HepG2 (cell line): ENCODE data around the gene L3MBTL4. TPM values are rescaled to one million over a fixed set of nuclear protein-coding genes. Genes with fewer than 3 reads are reported as not detected.

ENCODE experiments used
- GABPB1 ChIP-seq: IDR thresholded peaks from 2 replicates; pipeline ENCODE4 v1.6.1; 2016; ENCODE audit warnings: mild to moderate bottlenecking, missing genetic modification reagents, moderate library complexity, missing compliant biosample characterization
- NCOR1 ChIP-seq: fragments of 200-600 bp; sonication (generic); IDR thresholded peaks from 2 replicates; pipeline ENCODE4 v1.7.0; 2017; ENCODE audit warnings: antibody characterized with exemption, low read length, borderline replicate concordance
- XRCC5 ChIP-seq: fragments of 200-400 bp; formaldehyde crosslinking; optimal IDR thresholded peaks from 2 replicates; pipeline ENCODE3; 2017; ENCODE audit warnings: mild to moderate bottlenecking, low read length
- ZBTB40 ChIP-seq, 2 experiments: fragments of 450-650 bp in 1 of 2; sonication (generic) in 1 of 2; formaldehyde crosslinking in 1 of 2; IDR thresholded peaks; 2 replicates each; pipeline versions ENCODE4 v1.6.1 to v1.8.0; 2016 to 2022; ENCODE audit warnings: antibody characterized with exemption in 1 of 2, mild to moderate bottlenecking in 1 of 2, missing genetic modification reagents in 1 of 2
- ZBTB42 ChIP-seq: sonication (generic); formaldehyde crosslinking; IDR thresholded peaks from 2 replicates; pipeline ENCODE4 v1.5.0; 2020; ENCODE audit warnings: mild to moderate bottlenecking, missing genetic modification reagents
- ZBTB49 ChIP-seq: sonication (generic); formaldehyde crosslinking; IDR thresholded peaks from 2 replicates; pipeline ENCODE4 v1.4.0; 2020; ENCODE audit warnings: missing genetic modification reagents, borderline replicate concordance
- ZGPAT ChIP-seq: IDR thresholded peaks from 2 replicates; pipeline ENCODE4 v1.6.1; 2016; ENCODE audit warnings: mild to moderate bottlenecking
- ZNF331 ChIP-seq: sonication (generic); formaldehyde crosslinking; IDR thresholded peaks from 2 replicates; pipeline ENCODE4 v1.4.0; 2020; ENCODE audit warnings: missing genetic modification reagents
- ZNF609 ChIP-seq: sonication (generic); formaldehyde crosslinking; IDR thresholded peaks from 2 replicates; pipeline ENCODE4 v1.4.0; 2020; ENCODE audit warnings: mild to moderate bottlenecking, missing genetic modification reagents, borderline replicate concordance
- ZNF777 ChIP-seq: sonication (generic); formaldehyde crosslinking; IDR thresholded peaks from 2 replicates; pipeline ENCODE4 v1.4.0; 2020; ENCODE audit warnings: missing genetic modification reagents
- ZSCAN22 ChIP-seq: sonication (generic); formaldehyde crosslinking; IDR thresholded peaks from 2 replicates; pipeline ENCODE4 v1.4.0; 2020; ENCODE audit warnings: mild to moderate bottlenecking, missing genetic modification reagents
- polyA plus RNA-seq, 8 experiments: library from polyadenylated mRNA; depleted of rRNA in 3 of 8; stranded (reverse) in 7 of 8; unstranded in 1 of 8; fragments of >200 nt; fragmentation: Illumina TruSeq in 4 of 8; extraction: Trizol in 4 of 8; gene quantifications; 2 replicates each; pipeline versions ENCODE4 v1.2.1 to v1.2.3, GENCODE V29; 2011 to 2016; ENCODE audit warnings: low read depth in 4 of 8, missing spikeins in 1 of 8, mixed read lengths in 1 of 8; ENCODE audit not compliant: insufficient read depth in 1 of 8
- total RNA-seq, 5 experiments: library from RNA; depleted of rRNA; stranded (reverse); fragments of >200 nt; fragmentation: Illumina TruSeq; extraction: Trizol; gene quantifications; 2 replicates each; pipeline ENCODE4 v1.2.3, GENCODE V29; 2016; ENCODE audit warnings: low read depth in 1 of 5

Gene L3MBTL4
- total and polyA plus RNA-seq, 2 of the 13 experiments (the other 11 are each of a cell fraction or from before 2014, with no cell fraction given), result 10.8 to 13.3 TPM

- TF ChIP-seq ZSCAN22 (CRISPR knock-in tag) (no peak), XRCC5 (no peak), ZNF609 (CRISPR knock-in tag) (peak; percentile 52; the same call in 1 of the 2 replicates), ZBTB40 (IDR thresholded peaks at IDR 0.05) (no peak), ZBTB40 (CRISPR knock-in tag; IDR thresholded peaks at IDR 0.05) (no peak), NCOR1 (peak; percentile 73; the same call in 1 of the 2 replicates), ZGPAT (CRISPR knock-in tag) (0 out of 2 replicates have a peak, but pooled peaks have one; percentile 37), ZBTB49 (CRISPR knock-in tag) (no peak), ZNF777 (no peak), GABPB1 (CRISPR knock-in tag) (no peak), ZNF331 (CRISPR knock-in tag) (0 out of 2 replicates have a peak, but pooled peaks have one; percentile 20), ZBTB42 (CRISPR knock-in tag) (no peak)
These were observed 362.2 kb downstream of the L3MBTL4 start (continued) for GRCh38 chr18:6052449-6052913.
